Endodermal cell (in vitro differentiated cells): ENCODE data around the gene AP3D1. TPM values are rescaled to one million over a fixed set of nuclear protein-coding genes. Genes with fewer than 3 reads are reported as not detected.

ENCODE experiments used
- DNase-seq: peaks from one replicate; pipeline ENCODE4 v3.0.0-alpha.2; 2017
- H3K27ac ChIP-seq: 2 replicates; pipeline ENCODE4 v1.5.1; 2013; ENCODE audit warnings: mild to moderate bottlenecking, low read depth, low read length, moderate library complexity
- H3K27me3 ChIP-seq: 2 replicates; pipeline ENCODE4 v1.6.1; 2013; ENCODE audit warnings: mild to moderate bottlenecking, low read length, moderate library complexity; ENCODE audit not compliant: insufficient read depth, control insufficient read depth, poor library complexity, severe bottlenecking
- H3K36me3 ChIP-seq: 2 replicates; pipeline ENCODE4 v1.7.0; 2013; ENCODE audit warnings: mild to moderate bottlenecking, low read length, moderate library complexity; ENCODE audit not compliant: control insufficient read depth, insufficient read depth
- H3K4me1 ChIP-seq: one replicate; pipeline ENCODE4 v1.7.0; 2013; ENCODE audit warnings: low read length; ENCODE audit not compliant: control insufficient read depth, insufficient read depth
- H3K4me3 ChIP-seq: 2 replicates; pipeline ENCODE4 v1.5.1; 2013; ENCODE audit warnings: mild to moderate bottlenecking, low read length, moderate library complexity
- H3K9ac ChIP-seq: 2 replicates; pipeline ENCODE4 v1.6.1; 2013; ENCODE audit warnings: mild to moderate bottlenecking, low read length, moderate library complexity; ENCODE audit not compliant: poor library complexity, severe bottlenecking; ENCODE audit errors: extremely low read depth
- H3K9me3 ChIP-seq: 2 replicates; pipeline ENCODE4 v1.6.1; 2013; ENCODE audit warnings: mild to moderate bottlenecking, low read length, moderate library complexity; ENCODE audit not compliant: control insufficient read depth
- H3K27ac Mint-ChIP-seq: 2 replicates; pipeline ENCODE4 v1.8.0; 2020; ENCODE audit warnings: mixed read lengths
- H3K27me3 Mint-ChIP-seq: 2 replicates; pipeline ENCODE4 v1.8.0; 2021; ENCODE audit warnings: mild to moderate bottlenecking, mixed read lengths; ENCODE audit not compliant: insufficient read depth
- H3K36me3 Mint-ChIP-seq: 2 replicates; pipeline ENCODE4 v1.8.0; 2020; ENCODE audit warnings: low read depth, mixed read lengths
- H3K4me1 Mint-ChIP-seq: 2 replicates; pipeline ENCODE4 v1.8.0; 2020; ENCODE audit warnings: mixed read lengths
- H3K4me3 Mint-ChIP-seq: 2 replicates; pipeline ENCODE4 v1.8.0; 2020; ENCODE audit warnings: mild to moderate bottlenecking, moderate library complexity, mixed read lengths
- H3K9me3 Mint-ChIP-seq: 2 replicates; pipeline ENCODE4 v1.8.0; 2020; ENCODE audit warnings: mild to moderate bottlenecking, mixed read lengths
- WGBS, 2 experiments: methylation state at CpG; one replicate each; pipeline versions ENCODE4 v1.1.5 to v1.1.7; 2013; ENCODE audit warnings: missing lambda C conversion rate in 2 of 2, mixed read lengths in 1 of 2; ENCODE audit not compliant: insufficient coverage in 1 of 2, insufficient read length in 1 of 2; 5-methylcytosine and 5-hydroxymethylcytosine counted together
- total RNA-seq, 2 donors: library from RNA; stranded (reverse); fragmentation: NEBNext Ultra II Directional in 1 of 2; extraction: Animal tissue kit (Norgen Biotek cat#: 25700) in 1 of 2; gene quantifications; 2 replicates in 1 of 2; 3 replicates in 1 of 2; pipeline ENCODE4 v1.2.1, GENCODE V29; 2021
- TF ChIP-seq, protein P1 (sequence below): fragments of 200-600 bp; sonication (generic); conservative IDR thresholded peaks from 2 replicates; pipeline ENCODE4 v1.5.0; 2021; ENCODE audit warnings: antibody characterized with exemption, mild to moderate bottlenecking

The AP3D1 gene
- total RNA-seq, 2 donors from 2014 or later: 162 to 181 TPM

DNA sequence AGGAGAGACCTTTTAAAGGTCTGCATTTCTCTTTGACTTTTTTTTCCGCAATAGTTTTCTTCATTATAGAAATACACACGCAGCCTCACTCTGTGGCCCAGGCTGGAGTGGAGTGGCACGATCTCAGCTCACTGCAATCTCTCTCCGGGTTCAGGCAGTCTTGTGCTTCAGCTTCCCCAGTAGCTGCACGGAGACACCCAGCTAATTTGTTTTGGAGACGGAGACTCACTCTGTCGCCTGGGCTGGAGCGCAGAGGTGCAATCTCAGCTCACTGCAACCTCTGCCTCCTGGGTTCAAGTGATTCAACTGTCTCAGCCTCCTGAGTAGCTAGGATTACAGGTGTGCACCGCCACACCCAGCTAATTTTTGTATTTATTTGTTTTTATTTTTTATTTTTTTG lies 88.6 kb downstream of the AP3D1 start:
- WGBS, 2 experiments: 96 to 97% methylated on average over 8 of the region's 9 CpGs
- H3K27ac ChIP-seq: no peak overlapping the region
- H3K9me3 Mint-ChIP-seq: no peaks in the 10 kb centered on the region
- peak overlapping the region; percentile 72 for H3K4me3 Mint-ChIP-seq
- no peaks in the 10 kb centered on the region for H3K9me3 ChIP-seq
- no peaks in the 10 kb centered on the region for H3K27me3 Mint-ChIP-seq
- TF ChIP-seq, protein P1, sequence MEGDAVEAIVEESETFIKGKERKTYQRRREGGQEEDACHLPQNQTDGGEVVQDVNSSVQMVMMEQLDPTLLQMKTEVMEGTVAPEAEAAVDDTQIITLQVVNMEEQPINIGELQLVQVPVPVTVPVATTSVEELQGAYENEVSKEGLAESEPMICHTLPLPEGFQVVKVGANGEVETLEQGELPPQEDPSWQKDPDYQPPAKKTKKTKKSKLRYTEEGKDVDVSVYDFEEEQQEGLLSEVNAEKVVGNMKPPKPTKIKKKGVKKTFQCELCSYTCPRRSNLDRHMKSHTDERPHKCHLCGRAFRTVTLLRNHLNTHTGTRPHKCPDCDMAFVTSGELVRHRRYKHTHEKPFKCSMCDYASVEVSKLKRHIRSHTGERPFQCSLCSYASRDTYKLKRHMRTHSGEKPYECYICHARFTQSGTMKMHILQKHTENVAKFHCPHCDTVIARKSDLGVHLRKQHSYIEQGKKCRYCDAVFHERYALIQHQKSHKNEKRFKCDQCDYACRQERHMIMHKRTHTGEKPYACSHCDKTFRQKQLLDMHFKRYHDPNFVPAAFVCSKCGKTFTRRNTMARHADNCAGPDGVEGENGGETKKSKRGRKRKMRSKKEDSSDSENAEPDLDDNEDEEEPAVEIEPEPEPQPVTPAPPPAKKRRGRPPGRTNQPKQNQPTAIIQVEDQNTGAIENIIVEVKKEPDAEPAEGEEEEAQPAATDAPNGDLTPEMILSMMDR: no peak
- no peak for DNase-seq
- H3K36me3 ChIP-seq: no peaks in the 10 kb centered on the region
- H3K4me1 Mint-ChIP-seq: peaks cover 15% of the 10 kb centered on the region
- H3K27me3 ChIP-seq: no peaks in the 10 kb centered on the region
- H3K36me3 Mint-ChIP-seq: no peaks in the 10 kb centered on the region
- H3K9ac ChIP-seq: no peak overlapping the region
- no peak overlapping the region for H3K4me3 ChIP-seq
- H3K27ac Mint-ChIP-seq: peak overlapping the region; percentile 97
- peaks cover 5% of the 10 kb centered on the region for H3K4me1 ChIP-seq

DNA sequence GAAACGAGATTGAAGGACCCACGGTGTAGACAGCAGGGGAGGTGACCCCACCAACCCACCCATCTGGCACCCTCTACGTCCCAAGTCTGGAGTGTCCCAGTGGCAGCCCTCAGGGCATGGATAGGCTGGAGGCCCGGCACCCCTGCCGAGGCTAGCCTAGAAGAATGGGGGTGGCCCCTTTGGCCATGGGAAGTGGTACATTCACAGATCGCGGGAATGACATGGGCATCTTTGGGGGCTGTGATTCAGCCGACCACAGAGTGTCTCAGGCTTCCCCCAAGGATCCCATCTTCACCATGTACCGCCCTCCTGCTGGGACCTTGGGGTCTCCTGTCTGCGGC lies 89.0 kb downstream of the AP3D1 start:
- TF ChIP-seq, protein P1: no peak
- peak overlapping the region; percentile 72 for H3K4me3 Mint-ChIP-seq
- Histone ChIP-seq H3K27me3 (no peaks in the 10 kb centered on the region), H3K9me3 (no peaks in the 10 kb centered on the region), H3K4me3 (peak overlapping the region; percentile 90), H3K9ac (no peak overlapping the region), H3K27ac (peak overlapping the region; percentile 80), H3K36me3 (no peaks in the 10 kb centered on the region), H3K4me1 (peaks cover 5% of the 10 kb centered on the region)
- no peak for DNase-seq
- H3K4me1 Mint-ChIP-seq: peaks cover 15% of the 10 kb centered on the region
- H3K36me3 Mint-ChIP-seq: no peaks in the 10 kb centered on the region
- H3K9me3 Mint-ChIP-seq: no peaks in the 10 kb centered on the region
- 87 to 93% methylated on average over 3 to 10 of the region's 10 CpGs for WGBS, 2 experiments
- no peaks in the 10 kb centered on the region for H3K27me3 Mint-ChIP-seq
- peak overlapping the region; percentile 97 for H3K27ac Mint-ChIP-seq

DNA sequence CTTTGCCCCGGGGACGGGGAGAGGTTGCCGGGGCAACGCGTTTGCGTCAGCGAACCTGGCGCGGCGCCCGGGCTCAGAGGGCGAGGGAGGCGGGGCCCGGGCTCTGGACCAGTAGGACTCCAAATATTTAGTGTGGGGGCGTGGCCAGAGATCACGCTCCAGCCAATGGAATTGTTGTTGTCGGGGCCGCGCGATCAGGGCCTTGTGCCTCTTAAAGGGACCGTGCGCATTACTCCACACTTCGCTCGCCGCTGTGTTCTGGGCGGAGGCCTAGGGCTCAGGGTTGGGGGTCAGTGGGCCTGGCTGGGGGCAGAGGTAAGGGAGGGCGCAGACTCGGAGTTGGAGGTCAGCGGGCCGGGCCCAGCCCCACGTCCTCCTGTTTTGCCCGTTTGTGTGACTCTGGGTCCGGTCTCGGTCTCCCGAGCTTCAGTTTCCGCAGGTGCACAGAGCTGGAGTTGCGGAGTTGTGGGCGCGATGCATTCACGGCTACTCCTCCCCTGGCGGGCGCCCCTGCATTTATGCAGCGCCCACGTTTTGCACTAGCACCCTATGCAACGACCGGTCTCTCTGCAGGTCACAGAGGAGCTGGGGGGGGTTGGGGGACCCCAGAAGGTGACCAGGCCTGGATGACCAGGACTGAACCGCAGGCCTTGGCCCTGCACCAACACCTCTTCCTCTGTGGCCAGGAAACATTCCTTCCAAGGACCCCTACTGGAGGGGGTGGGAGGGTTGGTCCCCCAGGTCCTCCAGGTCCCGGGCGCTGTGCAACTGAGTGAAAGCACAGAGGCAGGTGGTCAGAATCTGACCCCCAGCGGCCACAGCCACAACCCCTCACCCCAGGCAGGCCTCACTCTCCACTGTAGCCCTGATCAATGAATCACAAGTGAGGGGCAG lies 89.6 kb downstream of the AP3D1 start:
- DNase-seq: peak; percentile 99
- H3K4me3 ChIP-seq: peak overlapping the region; percentile 90
- H3K4me1 Mint-ChIP-seq: peaks cover 15% of the 10 kb centered on the region
- H3K9ac ChIP-seq: peak overlapping the region; percentile 76
- no peaks in the 10 kb centered on the region for H3K27me3 Mint-ChIP-seq
- no peaks in the 10 kb centered on the region for H3K9me3 ChIP-seq
- H3K27ac ChIP-seq: peak overlapping the region; percentile 95
- 4 to 11% methylated on average over 30 to 50 of the region's 50 CpGs for WGBS, 2 experiments
- TF ChIP-seq, protein P1: peak; percentile 14
- H3K27me3 ChIP-seq: no peaks in the 10 kb centered on the region
- H3K4me1 ChIP-seq: peaks cover 5% of the 10 kb centered on the region
- H3K9me3 Mint-ChIP-seq: no peaks in the 10 kb centered on the region
- peak overlapping the region; percentile 72 for H3K4me3 Mint-ChIP-seq
- peak overlapping the region; percentile 97 for H3K27ac Mint-ChIP-seq
- no peaks in the 10 kb centered on the region for H3K36me3 ChIP-seq
- H3K36me3 Mint-ChIP-seq: no peaks in the 10 kb centered on the region
